Common myeloid progenitor, CD34-positive (primary cell): Measurements from ENCODE around the gene TMPRSS11E. TPM values are rescaled to one million over a fixed set of nuclear protein-coding genes. Genes with fewer than 3 reads are reported as not detected.
A peak's percentile ranks its signal among the peaks of the same experiment; 100 is the strongest.
"Not testable (repeated sequence)": the region's sequence is repeated elsewhere in the genome, so short reads cannot be mapped to it uniquely, and the experiment has no call there.

Experiments
- CTCF ChIA-PET: fragments of 350-600 bp; sonication (Branson Sonifier 250); formaldehyde crosslinking; loops from one replicate; lab custom pipeline; 2021; ENCODE audit warnings: antibody characterized with exemption; lab: Charles Lee
- POLR2A ChIA-PET: fragments of 350-600 bp; sonication (Branson Sonifier 250); formaldehyde crosslinking; loops from one replicate; lab custom pipeline; 2021; ENCODE audit warnings: antibody characterized with exemption; lab: Charles Lee
- DNase-seq, 3 donors: peaks; one replicate each; pipeline versions ENCODE4 v3.0.0 to v3.0.0-alpha.2; 2013
- H3K27ac ChIP-seq, 2 experiments: 1 replicate in 1 of 2; 2 replicates in 1 of 2; pipeline ENCODE4 v1.7.0; 2013; ENCODE audit warnings: inconsistent platforms in 2 of 2, low read length in 2 of 2, mild to moderate bottlenecking in 2 of 2, low read depth in 1 of 2, moderate library complexity in 1 of 2; ENCODE audit not compliant: severe bottlenecking in 2 of 2, insufficient read depth in 1 of 2, poor library complexity in 1 of 2
- H3K27me3 ChIP-seq, 5 experiments: replicated peaks in 2 of 5; 1 replicate in 3 of 5; 2 replicates in 2 of 5; pipeline versions ENCODE4 v1.6.1 to v1.7.0; 2013; ENCODE audit warnings: low read length in 4 of 5, mild to moderate bottlenecking in 2 of 5, moderate library complexity in 2 of 5, inconsistent platforms in 1 of 5; ENCODE audit not compliant: insufficient read depth in 5 of 5, control insufficient read depth in 4 of 5
- H3K36me3 ChIP-seq, 4 experiments: 1 replicate in 2 of 4; 2 replicates in 2 of 4; pipeline versions ENCODE4 v1.6.1 to v1.7.0; 2013; ENCODE audit warnings: low read length in 3 of 4, control low read depth in 1 of 4, mild to moderate bottlenecking in 1 of 4; ENCODE audit not compliant: control insufficient read depth in 4 of 4, insufficient read depth in 4 of 4
- H3K4me1 ChIP-seq, 4 experiments: 1 replicate in 3 of 4; 2 replicates in 1 of 4; pipeline versions ENCODE4 v1.6.1 to v1.7.1; 2013; ENCODE audit warnings: low read length in 3 of 4, mild to moderate bottlenecking in 3 of 4, control low read depth in 1 of 4, inconsistent platforms in 1 of 4, moderate library complexity in 1 of 4; ENCODE audit not compliant: control insufficient read depth in 4 of 4, insufficient read depth in 4 of 4; ENCODE audit errors: control extremely low read depth in 1 of 4
- H3K4me3 ChIP-seq, 7 experiments: 1 replicate in 4 of 7; 2 replicates in 3 of 7; pipeline versions ENCODE4 v1.5.1 to v1.7.0; 2013; ENCODE audit warnings: mild to moderate bottlenecking in 7 of 7, low read length in 6 of 7, moderate library complexity in 6 of 7, inconsistent platforms in 2 of 7, low read depth in 2 of 7, control low read depth in 1 of 7; ENCODE audit not compliant: insufficient read depth in 4 of 7, control insufficient read depth in 1 of 7; ENCODE audit errors: extremely low read depth in 1 of 7
- H3K9me3 ChIP-seq, 5 experiments: 1 replicate in 4 of 5; 2 replicates in 1 of 5; pipeline versions ENCODE4 v1.6.1 to v1.7.1; 2013; ENCODE audit warnings: low read length in 4 of 5, mild to moderate bottlenecking in 2 of 5, inconsistent platforms in 1 of 5, low read depth in 1 of 5, moderate library complexity in 1 of 5; ENCODE audit not compliant: control insufficient read depth in 4 of 5, insufficient read depth in 2 of 5; ENCODE audit errors: control extremely low read depth in 1 of 5
- WGBS: methylation state at CpG from one replicate; pipeline ENCODE4 v1.1.5; 2013; ENCODE audit not compliant: insufficient coverage; 5-methylcytosine and 5-hydroxymethylcytosine counted together
- polyA plus RNA-seq: library from polyadenylated mRNA; unstranded; fragments of 120-200 nt; gene quantifications from one replicate; pipeline ENCODE4 v1.2.1, GENCODE V29; 2013

Gene TMPRSS11E, protein sequence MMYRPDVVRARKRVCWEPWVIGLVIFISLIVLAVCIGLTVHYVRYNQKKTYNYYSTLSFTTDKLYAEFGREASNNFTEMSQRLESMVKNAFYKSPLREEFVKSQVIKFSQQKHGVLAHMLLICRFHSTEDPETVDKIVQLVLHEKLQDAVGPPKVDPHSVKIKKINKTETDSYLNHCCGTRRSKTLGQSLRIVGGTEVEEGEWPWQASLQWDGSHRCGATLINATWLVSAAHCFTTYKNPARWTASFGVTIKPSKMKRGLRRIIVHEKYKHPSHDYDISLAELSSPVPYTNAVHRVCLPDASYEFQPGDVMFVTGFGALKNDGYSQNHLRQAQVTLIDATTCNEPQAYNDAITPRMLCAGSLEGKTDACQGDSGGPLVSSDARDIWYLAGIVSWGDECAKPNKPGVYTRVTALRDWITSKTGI
- not detected for polyA plus RNA-seq

DNA sequence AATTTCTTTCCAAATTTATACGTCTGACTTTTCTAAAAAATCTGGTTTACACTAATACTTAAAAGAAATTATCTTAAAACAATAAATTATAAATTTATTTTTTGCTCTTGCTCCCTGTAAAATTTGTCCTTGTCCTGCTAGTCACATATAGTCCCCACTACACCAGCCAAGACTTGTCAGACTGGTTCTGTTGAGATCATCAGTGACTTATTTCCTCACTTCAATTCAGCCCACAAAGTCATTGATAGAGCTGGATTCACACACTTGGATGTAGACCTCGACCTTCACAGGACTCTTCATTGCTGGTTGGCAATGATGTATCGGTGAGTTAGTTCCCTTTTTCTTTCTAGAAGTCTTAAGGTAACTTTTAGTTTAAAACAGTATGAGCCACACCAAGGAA lies at the start of gene TMPRSS11E:
TMPRSS11E (plus strand) TSS at position 263 of the 400 bp plus-strand sequence; CDS start at position 313, 50 bp downstream.
- no peaks in the 10 kb centered on the region for H3K27me3 ChIP-seq
- H3K4me3 ChIP-seq, result no peak within 1 kb of the TSS
- no peaks in the 10 kb centered on the region for H3K36me3 ChIP-seq
- no peak within 1 kb of the TSS for H3K27ac ChIP-seq
- 71% methylated on average over 2 of the region's 3 CpGs for WGBS
- H3K9me3 ChIP-seq, result no peaks in the 10 kb centered on the region
- ChIA-PET POLR2A (no interaction called here), CTCF (no interaction called here)
- no peaks in the 10 kb centered on the region for H3K4me1 ChIP-seq
- peak in 2 of 3 donors; percentile 4 to 10 for DNase-seq

DNA sequence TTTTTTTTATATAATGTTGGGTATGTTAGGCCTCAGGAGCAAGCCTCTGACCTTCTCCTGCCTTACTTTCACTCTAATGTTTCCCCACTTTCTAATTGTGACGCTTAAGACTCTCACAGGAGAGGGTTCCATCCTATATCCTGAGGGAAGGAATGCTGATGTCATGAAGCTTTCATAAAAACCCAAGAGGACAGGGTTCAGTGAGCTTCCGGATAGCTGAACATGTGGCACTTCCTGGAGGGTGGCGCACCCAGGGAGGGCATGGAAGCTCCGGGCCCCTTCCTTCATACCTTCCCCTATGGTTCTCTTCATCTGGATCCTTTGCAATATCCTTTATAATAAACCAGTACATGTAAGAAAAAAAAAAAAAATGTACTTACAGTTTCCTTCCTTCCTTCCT lies 48.0 kb upstream of the TMPRSS11E start:
- POLR2A ChIA-PET, result no interaction called here
- CTCF ChIA-PET, result interaction anchor here (1.1 kb wide), 1 partner anchor 24 kb away, joined by 3 read pairs; no protein-coding TSS in a partner anchor

DNA sequence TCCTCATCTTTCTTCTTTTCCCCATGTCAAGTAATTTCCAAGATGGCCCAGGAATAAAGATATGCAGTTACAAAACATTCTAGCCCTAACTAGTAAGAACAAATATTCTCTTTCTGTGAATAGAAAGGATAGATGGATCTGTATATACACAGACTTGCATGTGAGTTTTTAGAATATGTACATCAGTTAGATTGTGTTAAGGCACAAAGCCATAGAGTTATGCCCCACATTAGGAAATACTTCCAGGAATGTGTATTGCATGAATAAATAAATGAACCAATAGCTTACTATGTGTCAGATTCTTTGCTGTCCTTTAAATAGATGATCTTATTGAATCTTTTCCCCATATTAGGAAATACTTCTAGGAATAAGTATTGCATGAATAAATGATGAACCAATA lies 46.0 kb upstream of the TMPRSS11E start:
- Histone ChIP-seq H3K4me1 (no peaks in the 10 kb centered on the region), H3K27ac (no peak overlapping the region), H3K4me3 (no peak overlapping the region), H3K9me3 (no peaks in the 10 kb centered on the region), H3K36me3 (no peaks in the 10 kb centered on the region), H3K27me3 (no peaks in the 10 kb centered on the region)
- ChIA-PET POLR2A (no interaction called here), CTCF (no interaction called here)
- no peak for DNase-seq

More for the DNA sequence above, 48.0 kb upstream of the TMPRSS11E start:
- no peak overlapping the region for H3K27ac ChIP-seq
- DNase-seq, result no peak
- peaks cover 0 to 2% (median 0%) of the 10 kb centered on the region in 5 experiments for H3K9me3 ChIP-seq
- H3K27me3 ChIP-seq, result no peaks in the 10 kb centered on the region
- no peaks in the 10 kb centered on the region for H3K4me1 ChIP-seq
- no peak overlapping the region for H3K4me3 ChIP-seq
- WGBS, result 100% methylated on average over 3 of the region's 4 CpGs
- H3K36me3 ChIP-seq, result no peaks in the 10 kb centered on the region

DNA sequence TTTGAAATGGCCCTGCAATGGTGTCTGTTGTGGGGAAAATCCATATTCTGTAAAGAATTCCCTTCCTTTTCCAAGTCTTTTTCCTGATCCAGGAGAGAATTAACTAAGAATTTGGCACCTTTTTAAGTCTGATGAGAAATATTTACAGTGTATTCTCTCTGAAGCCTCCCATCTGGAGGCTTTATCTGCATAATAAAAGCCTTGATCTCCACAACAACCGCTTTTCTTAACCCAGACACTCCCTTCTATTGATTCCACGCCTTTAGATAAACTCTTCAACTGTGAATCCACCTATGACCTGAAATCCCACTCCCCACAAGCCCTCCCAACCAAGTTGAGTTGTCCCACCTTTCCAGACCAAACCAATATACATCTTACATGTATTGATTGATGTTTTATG lies 43.1 kb upstream of the TMPRSS11E start:
- CTCF ChIA-PET, result no interaction called here
- POLR2A ChIA-PET, result no interaction called here
- Histone ChIP-seq H3K9me3 (no peaks in the 10 kb centered on the region), H3K36me3 (no peaks in the 10 kb centered on the region), H3K4me3 (no peak overlapping the region), H3K4me1 (no peaks in the 10 kb centered on the region), H3K27ac (no peak overlapping the region), H3K27me3 (no peaks in the 10 kb centered on the region)
- 89% methylated on average over 1 of the region's 2 CpGs for WGBS
- DNase-seq, result no peak

DNA sequence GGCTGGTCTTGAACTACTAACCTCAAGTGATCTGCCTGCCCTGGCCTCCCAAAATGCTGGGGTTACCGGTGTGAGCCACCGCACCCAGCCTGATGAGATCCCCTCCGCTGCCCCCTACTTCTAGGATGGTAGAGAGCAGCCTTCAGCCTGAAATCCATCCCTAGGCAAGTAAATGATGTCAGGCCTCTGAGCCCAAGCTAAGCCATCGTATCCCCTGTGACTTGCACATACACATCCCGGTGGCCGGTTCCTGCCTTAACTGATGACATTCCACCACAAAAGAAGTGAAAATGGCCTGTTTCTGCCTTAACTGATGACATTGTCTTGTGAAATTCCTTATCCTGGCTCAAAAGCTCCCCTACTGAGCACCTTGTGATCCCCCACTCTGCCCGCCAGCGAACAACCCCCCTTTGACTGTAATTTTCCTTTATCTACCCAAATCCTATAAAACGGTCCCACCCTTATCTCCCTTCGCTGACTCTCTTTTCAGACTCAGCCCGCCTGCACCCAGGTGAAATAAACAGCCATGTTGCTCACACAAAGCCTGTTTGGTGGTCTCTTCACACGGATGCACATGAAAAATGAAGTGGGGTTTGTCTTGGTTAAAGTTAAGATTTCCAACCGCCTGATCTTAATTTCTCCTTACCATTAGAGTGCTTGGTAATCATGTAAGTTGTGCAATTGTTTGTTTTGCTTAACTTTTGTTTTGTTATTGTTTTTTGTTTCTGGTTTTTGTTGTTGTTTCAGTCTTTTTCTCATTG lies 41.4 kb upstream of the TMPRSS11E start:
- H3K4me3 ChIP-seq, H3K9me3 ChIP-seq, H3K27me3 ChIP-seq, POLR2A ChIA-PET, H3K27ac ChIP-seq, H3K36me3 ChIP-seq, H3K4me1 ChIP-seq, DNase-seq, CTCF ChIA-PET: not testable (repeated sequence)
- WGBS, result 98% methylated on average over 7 of the region's 13 CpGs

DNA sequence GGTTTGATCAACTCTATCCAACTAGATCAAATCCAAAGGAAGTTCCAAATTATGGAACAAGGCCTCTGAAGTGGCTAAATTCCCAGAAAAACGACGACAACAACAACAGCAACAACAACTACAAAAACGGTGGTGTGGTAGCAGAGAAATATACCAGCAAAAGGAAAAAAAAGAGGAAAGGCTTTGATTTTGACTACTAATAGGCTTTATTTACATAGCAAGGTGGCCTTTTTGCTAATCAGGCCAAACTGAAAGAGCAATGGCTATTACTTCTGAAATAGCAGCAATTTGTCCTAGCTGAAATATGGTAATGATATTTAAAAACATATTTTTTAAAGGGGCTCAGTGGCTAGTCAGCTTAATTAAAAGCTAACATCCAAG lies 40.8 kb upstream of the TMPRSS11E start:
- WGBS, result no CpG with 5 or more reads among the region's 3 CpGs
- Histone ChIP-seq H3K4me3 (no peak overlapping the region), H3K4me1 (no peaks in the 10 kb centered on the region), H3K36me3 (no peaks in the 10 kb centered on the region), H3K9me3 (no peaks in the 10 kb centered on the region), H3K27me3 (no peaks in the 10 kb centered on the region), H3K27ac (no peak overlapping the region)
- no peak for DNase-seq
- CTCF ChIA-PET, result no interaction called here
- POLR2A ChIA-PET, result no interaction called here
